Measurements from ENCODE around the gene ARMC3.

GRCh38 chr10:22988581-22989360 lies 60.9 kb downstream of the ARMC3 start:
- TF ChIP-seq CTCF (IDR thresholded peaks at IDR 0.05) (peak; percentile 82 to 92 (median 90)), POLR2A (IDR thresholded peaks at IDR 0.05) (no peak)

Measured in uterus (tissue), 2 donors.